Stimulated activated naive CD8-positive, alpha-beta T cell treated with anti-CD3 and anti-CD28 coated beads, Interleukin-15, Interleukin-2, amounts not matched to agents 100 ng/mL and 50 ng/mL, for 24 hours (primary cell): ENCODE data around the gene FASN.

Source experiments
- H3K27ac Mint-ChIP-seq: one replicate; pipeline ENCODE4 v1.8.0; 2021; ENCODE audit warnings: mild to moderate bottlenecking, mixed read lengths
- H3K27me3 Mint-ChIP-seq: one replicate; pipeline ENCODE4 v1.8.0; 2021; ENCODE audit warnings: mixed read lengths
- H3K36me3 Mint-ChIP-seq: one replicate; pipeline ENCODE4 v1.8.0; 2021; ENCODE audit warnings: low read depth, mixed read lengths
- H3K4me1 Mint-ChIP-seq: one replicate; pipeline ENCODE4 v1.8.0; 2021; ENCODE audit warnings: low read depth, mixed read lengths
- H3K4me3 Mint-ChIP-seq: one replicate; pipeline ENCODE4 v1.8.0; 2021; ENCODE audit warnings: mild to moderate bottlenecking, mixed read lengths
- H3K9me3 Mint-ChIP-seq: one replicate; pipeline ENCODE4 v1.8.0; 2021; ENCODE audit warnings: mixed read lengths

Gene FASN

DNA sequence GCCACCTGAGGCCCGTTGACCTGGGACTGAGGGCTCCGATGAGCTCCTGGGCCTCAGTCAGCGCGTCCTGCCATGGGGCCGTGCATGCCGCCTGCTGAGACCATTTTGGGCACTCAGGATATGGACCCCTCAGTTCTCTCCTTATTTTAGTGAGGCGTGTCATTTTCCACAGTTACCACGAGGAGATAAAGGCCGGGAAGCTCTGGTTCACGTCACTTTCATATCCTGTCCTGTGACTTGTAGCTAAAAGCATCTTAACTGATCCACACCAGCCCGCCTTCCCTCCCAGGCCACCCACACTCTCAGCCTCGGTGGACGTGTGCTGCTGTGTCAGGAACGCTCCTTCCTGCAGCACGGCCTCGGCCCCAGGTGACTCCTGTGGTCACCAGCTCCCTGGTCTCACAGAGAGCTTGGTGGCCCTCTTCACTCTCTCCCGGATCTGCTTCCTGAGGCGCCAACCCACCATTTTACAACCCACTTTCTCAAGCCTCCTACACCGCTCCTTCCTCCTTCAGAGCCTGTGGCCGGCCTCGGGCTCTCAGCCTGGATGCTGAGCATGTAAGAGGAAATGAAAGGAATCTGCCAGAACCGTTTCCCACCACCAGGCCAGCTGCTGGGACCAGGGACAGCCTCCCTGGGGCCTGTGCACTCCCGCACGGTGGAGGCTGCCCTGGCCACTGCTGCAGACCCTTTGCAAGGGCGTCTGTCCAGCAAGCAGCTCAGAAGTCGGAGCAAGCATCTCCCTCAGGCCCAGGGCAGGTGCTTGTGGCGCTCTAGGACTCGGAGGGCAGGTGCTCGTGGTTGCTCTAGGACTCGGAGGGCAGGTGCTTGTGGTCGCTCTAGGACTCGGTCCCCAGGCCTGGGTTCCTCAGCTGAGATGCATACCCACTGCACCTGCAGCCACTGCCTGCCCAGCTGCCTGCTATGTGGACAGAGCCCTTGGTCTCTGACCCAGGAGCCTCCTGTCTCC lies 23.9 kb upstream of the FASN start:
- H3K9me3 Mint-ChIP-seq, result no peaks in the 10 kb centered on the region
- peaks cover 21% of the 10 kb centered on the region for H3K36me3 Mint-ChIP-seq
- H3K27ac Mint-ChIP-seq, result peak overlapping the region; percentile 89
- no peaks in the 10 kb centered on the region for H3K27me3 Mint-ChIP-seq
- H3K4me1 Mint-ChIP-seq, result peaks cover 61% of the 10 kb centered on the region
- peak overlapping the region; percentile 62 for H3K4me3 Mint-ChIP-seq

GRCh38 chr17:82121246-82121645 lies 23.2 kb upstream of the FASN start:
- no peak overlapping the region for H3K4me3 Mint-ChIP-seq
- H3K9me3 Mint-ChIP-seq, result no peaks in the 10 kb centered on the region
- H3K4me1 Mint-ChIP-seq, result peaks cover 54% of the 10 kb centered on the region
- peaks cover 21% of the 10 kb centered on the region for H3K36me3 Mint-ChIP-seq
- H3K27ac Mint-ChIP-seq, result peak overlapping the region; percentile 89
- no peaks in the 10 kb centered on the region for H3K27me3 Mint-ChIP-seq

DNA sequence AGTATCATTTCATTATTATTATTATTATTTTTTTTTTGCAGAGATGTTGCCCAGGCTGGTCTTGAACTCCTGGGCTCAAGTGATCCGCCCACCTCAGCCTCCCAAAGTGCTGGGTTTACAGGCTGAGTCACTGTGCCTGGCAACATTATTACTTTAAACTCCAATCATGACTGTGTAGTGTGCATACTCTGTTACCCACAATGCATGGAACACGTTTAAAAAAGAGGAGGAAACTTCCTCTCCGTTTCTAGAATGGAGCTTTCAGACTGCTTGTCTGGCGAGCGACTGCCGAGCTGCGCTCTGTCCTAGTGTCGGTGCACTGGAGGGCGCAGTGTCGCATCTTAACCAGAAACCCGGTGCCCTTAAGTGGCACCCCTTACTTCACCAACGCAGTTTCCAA lies 22.1 kb upstream of the FASN start:
- Mint-ChIP-seq H3K36me3 (peaks cover 18% of the 10 kb centered on the region), H3K27ac (peak overlapping the region; percentile 87), H3K27me3 (no peaks in the 10 kb centered on the region), H3K9me3 (no peaks in the 10 kb centered on the region), H3K4me3 (peak overlapping the region; percentile 51), H3K4me1 (peaks cover 44% of the 10 kb centered on the region)

DNA sequence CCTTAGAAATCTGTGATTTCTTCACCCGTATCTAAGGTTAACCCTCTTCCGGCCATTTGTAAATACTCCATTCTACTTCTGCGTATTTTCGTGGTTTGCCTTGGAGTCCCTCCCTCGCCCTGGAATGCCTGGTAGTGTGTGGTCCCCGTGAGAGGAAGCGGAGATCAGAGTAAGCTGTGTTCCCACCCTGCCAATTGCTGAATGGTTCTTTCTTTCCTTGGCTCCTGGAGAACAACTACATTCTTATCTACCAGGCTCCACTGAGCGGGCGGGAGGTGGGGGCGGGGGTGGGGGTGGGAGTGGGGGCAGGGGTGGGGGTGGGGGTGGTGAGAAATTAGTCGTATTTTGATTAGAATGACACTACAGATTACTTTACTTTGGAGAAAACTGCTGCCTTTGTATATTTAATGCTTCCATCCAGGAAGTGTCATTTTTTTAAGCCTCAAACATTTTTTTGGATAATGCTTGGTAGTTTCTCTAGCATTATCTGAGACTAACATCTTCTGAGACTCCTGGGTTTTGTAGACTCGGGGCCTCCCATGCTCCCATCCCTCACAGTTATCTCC lies 20.9 kb upstream of the FASN start:
- H3K27me3 Mint-ChIP-seq, result no peaks in the 10 kb centered on the region
- H3K4me3 Mint-ChIP-seq, result no peak overlapping the region
- H3K27ac Mint-ChIP-seq, result no peak overlapping the region
- H3K9me3 Mint-ChIP-seq, result no peaks in the 10 kb centered on the region
- H3K36me3 Mint-ChIP-seq, result peaks cover 14% of the 10 kb centered on the region
- peaks cover 33% of the 10 kb centered on the region for H3K4me1 Mint-ChIP-seq

- H3K36me3 Mint-ChIP-seq, result peaks cover 14% of the 10 kb centered on the region
These were observed 20.3 kb upstream of the FASN start for GRCh38 chr17:82118168-82118814.

DNA sequence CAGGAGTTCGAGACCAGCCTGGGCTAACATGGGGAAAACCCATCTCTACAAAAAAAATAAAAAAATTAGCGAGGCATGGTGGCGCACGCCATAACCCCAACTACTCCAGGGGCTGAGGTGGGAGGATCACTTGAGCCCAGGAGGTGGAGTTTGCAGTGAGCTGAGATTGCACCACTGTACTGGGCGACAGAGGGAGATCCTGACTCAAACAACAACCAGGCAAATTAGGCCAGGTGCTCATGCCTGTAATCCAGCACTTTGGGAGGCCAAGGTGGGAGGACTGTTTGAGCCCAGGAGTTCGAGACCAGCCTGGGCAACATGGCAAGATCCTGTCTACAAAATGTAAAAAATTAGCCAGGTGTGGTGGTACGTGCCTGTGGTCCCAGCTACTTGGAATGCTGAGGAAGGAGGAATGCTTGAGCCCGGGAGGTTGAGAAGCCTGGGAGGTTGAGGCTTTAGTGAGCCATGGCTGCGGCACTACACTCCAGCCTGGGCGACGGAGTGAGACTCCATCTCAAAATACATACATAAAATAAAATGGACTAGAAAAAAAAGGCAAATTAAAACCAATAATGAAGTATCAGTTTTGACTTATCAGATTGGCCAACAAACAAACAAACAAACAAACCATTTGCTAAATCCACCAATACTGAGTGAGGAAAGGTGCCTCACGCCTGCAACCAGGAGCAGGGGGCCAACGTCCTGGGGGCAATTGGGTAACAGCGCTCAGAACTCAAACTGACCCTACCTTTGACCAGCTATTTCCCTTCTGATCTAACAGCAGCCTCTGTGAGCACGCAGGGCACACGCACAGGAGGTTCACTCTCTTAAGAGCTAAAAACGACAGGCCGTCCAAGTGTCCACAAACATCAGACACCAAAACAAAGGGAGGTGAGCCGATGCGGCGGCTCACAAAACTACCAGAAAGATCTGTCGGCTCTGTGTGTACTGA lies 19.4 kb upstream of the FASN start:
- no peak overlapping the region for H3K27ac Mint-ChIP-seq
- H3K4me3 Mint-ChIP-seq, result no peak overlapping the region
- H3K27me3 Mint-ChIP-seq, result no peaks in the 10 kb centered on the region
- H3K4me1 Mint-ChIP-seq, result peaks cover 25% of the 10 kb centered on the region
- peaks cover 9% of the 10 kb centered on the region for H3K36me3 Mint-ChIP-seq
- H3K9me3 Mint-ChIP-seq, result no peaks in the 10 kb centered on the region

More at GRCh38 chr17:82118168-82118814, 20.3 kb upstream of the FASN start:
- Mint-ChIP-seq H3K27me3 (no peaks in the 10 kb centered on the region), H3K4me3 (no peak overlapping the region), H3K9me3 (no peaks in the 10 kb centered on the region), H3K27ac (no peak overlapping the region), H3K4me1 (peaks cover 30% of the 10 kb centered on the region)

DNA sequence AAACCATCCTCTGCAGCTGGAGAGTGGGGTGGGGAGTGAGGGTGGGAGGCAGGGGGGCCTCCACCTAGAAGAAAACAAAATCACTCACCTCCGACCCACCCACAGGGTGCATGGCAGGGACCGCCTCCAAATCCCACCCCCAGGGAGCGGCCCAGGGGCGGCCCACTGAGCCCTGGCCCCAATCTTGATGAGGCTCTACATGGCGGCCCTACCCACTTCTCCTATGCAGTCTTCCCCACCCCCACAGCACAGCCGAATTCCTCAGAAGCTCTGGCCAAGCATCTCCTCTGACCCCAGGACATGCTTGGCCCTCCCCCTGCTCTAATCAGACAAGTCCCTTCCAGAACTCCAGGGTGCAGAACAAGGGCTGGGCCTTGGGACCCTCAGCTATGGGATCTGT lies 18.2 kb upstream of the FASN start:
- no peaks in the 10 kb centered on the region for H3K9me3 Mint-ChIP-seq
- H3K36me3 Mint-ChIP-seq, result peaks cover 5% of the 10 kb centered on the region
- H3K4me1 Mint-ChIP-seq, result peaks cover 14% of the 10 kb centered on the region
- H3K27me3 Mint-ChIP-seq, result no peaks in the 10 kb centered on the region
- no peak overlapping the region for H3K27ac Mint-ChIP-seq
- no peak overlapping the region for H3K4me3 Mint-ChIP-seq

GRCh38 chr17:82114872-82115271 lies 16.8 kb upstream of the FASN start:
- Mint-ChIP-seq H3K4me1 (peaks cover 15% of the 10 kb centered on the region), H3K9me3 (no peaks in the 10 kb centered on the region), H3K27ac (no peak overlapping the region), H3K4me3 (no peak overlapping the region), H3K36me3 (peaks cover 5% of the 10 kb centered on the region), H3K27me3 (no peaks in the 10 kb centered on the region)

DNA sequence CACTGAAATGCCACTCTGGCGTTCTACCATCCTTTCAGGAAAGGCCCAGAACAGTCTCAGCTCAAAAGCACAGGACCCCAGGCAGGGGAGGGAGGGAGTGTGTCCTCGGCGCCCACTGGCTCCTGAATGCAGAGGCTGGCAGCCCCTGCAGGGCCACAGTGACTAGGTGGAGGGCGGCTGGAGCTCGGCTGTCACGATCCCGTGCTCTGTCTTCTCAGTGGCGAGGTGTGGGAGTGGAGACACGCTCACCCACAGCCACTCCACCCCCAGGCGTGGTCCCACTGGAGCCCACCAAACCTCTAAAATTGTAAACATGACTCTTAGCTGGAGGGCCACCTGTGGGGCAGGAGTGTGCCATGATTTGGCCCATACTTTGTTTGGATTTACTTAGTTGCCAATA lies 16.4 kb upstream of the FASN start:
- Mint-ChIP-seq H3K4me3 (no peak overlapping the region), H3K27me3 (no peaks in the 10 kb centered on the region), H3K27ac (no peak overlapping the region), H3K9me3 (no peaks in the 10 kb centered on the region), H3K4me1 (peaks cover 11% of the 10 kb centered on the region), H3K36me3 (peaks cover 5% of the 10 kb centered on the region)

DNA sequence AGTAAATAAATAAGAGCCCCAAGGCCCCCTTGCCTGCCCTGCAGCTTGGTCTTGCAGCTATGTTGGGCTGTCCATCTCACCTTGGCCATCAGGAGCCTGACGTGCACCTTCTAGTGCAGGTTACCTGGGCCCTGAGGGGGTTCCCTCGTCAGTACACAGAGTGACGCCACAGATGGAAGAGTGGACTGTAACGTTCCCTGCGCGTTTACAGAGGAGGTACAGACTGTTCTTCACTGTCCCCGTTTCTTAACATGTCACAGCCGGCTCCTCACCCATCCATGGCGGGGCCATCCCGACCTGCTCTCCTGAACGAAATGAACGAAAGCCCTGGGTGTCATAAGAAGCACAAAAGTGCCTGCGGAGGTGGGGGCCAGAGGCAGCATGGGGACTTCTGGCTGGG lies 15.9 kb upstream of the FASN start:
- Mint-ChIP-seq H3K27ac (no peak overlapping the region), H3K9me3 (no peaks in the 10 kb centered on the region), H3K4me3 (no peak overlapping the region), H3K27me3 (no peaks in the 10 kb centered on the region), H3K4me1 (peaks cover 13% of the 10 kb centered on the region), H3K36me3 (peaks cover 5% of the 10 kb centered on the region)

DNA sequence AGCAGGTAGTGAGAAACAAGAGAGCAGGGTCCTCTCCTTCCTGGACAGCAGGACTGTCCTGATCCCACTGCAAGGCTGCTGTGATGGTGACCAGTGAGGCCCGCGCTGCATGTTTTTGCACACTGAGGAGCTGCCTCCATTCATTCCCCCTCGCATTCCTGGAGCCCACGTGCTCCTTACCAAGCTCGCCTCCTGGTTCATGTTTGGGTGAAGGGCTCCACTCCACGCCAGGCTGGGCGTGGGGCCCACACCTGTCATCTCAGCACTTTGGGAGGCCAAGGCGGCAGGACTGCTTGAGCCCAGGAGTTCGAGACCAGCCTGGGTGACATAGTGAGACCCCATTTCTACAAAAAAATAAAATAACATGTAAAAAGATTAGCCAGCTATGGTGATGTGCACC lies 15.4 kb upstream of the FASN start:
- Mint-ChIP-seq H3K4me3 (no peak overlapping the region), H3K36me3 (peaks cover 5% of the 10 kb centered on the region), H3K27me3 (no peaks in the 10 kb centered on the region), H3K4me1 (peaks cover 15% of the 10 kb centered on the region), H3K9me3 (no peaks in the 10 kb centered on the region), H3K27ac (no peak overlapping the region)

DNA sequence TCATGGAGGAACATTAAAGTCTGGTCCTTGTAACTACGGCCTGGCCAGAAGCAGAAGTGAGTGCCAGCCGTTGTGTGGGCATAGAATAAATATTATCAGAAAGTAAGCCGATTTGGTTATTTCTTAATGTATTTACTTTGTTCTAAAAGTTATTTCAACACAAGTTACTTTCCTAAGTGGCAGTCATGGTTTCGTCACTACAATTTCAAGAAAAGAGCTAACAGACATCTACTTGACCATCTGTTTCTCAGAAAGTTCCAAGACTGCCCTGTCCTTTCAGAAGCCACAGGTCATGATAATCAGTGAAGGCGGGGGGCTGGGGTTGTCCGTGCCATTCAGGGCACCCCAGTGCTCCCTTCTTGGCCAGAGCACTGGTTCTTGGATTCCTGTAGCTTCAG lies 14.9 kb upstream of the FASN start:
- no peak overlapping the region for H3K4me3 Mint-ChIP-seq
- H3K27ac Mint-ChIP-seq, result no peak overlapping the region
- peaks cover 2% of the 10 kb centered on the region for H3K36me3 Mint-ChIP-seq
- H3K4me1 Mint-ChIP-seq, result peaks cover 15% of the 10 kb centered on the region
- H3K27me3 Mint-ChIP-seq, result no peaks in the 10 kb centered on the region
- no peaks in the 10 kb centered on the region for H3K9me3 Mint-ChIP-seq

DNA sequence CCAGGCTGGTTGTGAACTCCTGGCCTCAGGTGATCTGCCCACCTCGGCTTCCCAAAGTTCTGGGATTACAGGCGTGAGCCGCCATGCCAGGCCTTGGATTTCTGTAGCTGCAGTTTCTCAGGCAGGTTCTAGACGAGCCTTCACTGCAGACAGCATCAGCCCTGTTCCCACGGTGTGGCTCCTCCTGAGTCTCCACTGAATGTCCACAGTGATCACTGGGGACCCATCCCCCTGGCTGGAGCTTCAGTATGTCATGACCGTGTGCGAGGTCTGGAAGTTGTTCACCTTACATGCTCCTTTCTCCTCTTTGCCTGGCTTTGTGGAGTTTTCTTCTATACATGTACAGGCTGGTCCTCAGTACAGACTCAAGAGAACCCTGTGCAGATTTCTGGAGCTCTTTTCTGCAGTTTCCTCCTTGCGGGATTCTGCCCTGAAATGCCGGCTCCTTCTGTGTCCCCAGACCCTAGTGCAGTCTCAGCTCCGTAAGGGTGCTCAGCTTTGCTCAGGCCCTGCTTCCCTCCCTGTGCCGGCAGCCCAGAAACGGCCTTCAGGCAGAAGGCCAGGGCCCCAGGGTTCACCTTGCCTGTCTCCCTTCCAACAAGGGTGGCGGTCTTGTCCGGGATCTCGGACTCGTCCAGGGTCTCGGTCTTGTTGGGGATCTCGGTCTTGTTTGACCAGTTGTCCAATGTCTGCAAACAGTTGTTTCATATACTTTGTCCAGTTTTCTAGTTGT lies 14.3 kb upstream of the FASN start:
- H3K36me3 Mint-ChIP-seq, result no peaks in the 10 kb centered on the region

DNA sequence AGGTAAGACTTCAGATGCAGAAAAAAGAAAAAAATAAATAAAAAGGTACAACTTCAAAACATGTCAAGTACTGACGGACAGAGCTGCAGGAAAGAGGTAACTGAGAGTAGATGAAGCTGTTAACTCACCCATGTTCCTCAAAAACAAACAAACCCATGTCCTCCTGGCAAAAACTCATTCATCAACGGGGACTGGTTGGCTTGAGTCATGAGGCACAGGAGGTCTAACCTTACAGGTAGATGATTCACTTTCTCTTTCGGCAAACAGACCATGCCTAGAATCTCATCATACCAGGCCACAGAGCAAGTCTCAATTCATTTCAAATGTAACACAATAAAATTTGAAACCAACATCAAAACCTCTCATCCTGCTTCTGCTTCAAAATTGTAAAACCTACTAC lies 12.3 kb upstream of the FASN start:
- Mint-ChIP-seq H3K27ac (peak overlapping the region; percentile 61), H3K27me3 (no peaks in the 10 kb centered on the region), H3K4me1 (peaks cover 28% of the 10 kb centered on the region), H3K9me3 (no peaks in the 10 kb centered on the region), H3K36me3 (no peaks in the 10 kb centered on the region), H3K4me3 (no peak overlapping the region)

More for the DNA sequence above, 14.3 kb upstream of the FASN start:
- no peak overlapping the region for H3K4me3 Mint-ChIP-seq
- no peaks in the 10 kb centered on the region for H3K9me3 Mint-ChIP-seq
- peaks cover 15% of the 10 kb centered on the region for H3K4me1 Mint-ChIP-seq
- H3K27ac Mint-ChIP-seq, result no peak overlapping the region
- no peaks in the 10 kb centered on the region for H3K27me3 Mint-ChIP-seq
